ENCODE data around the gene TGFBR2. TPM values are rescaled to one million over a fixed set of nuclear protein-coding genes. Genes with fewer than 3 reads are reported as not detected.
A peak's percentile ranks its signal among the peaks of the same experiment; 100 is the strongest.

TGFBR2 gene
- total RNA-seq, 4 donors from 2014 or later, result 10.1 to 114 (median 48.7) TPM

DNA sequence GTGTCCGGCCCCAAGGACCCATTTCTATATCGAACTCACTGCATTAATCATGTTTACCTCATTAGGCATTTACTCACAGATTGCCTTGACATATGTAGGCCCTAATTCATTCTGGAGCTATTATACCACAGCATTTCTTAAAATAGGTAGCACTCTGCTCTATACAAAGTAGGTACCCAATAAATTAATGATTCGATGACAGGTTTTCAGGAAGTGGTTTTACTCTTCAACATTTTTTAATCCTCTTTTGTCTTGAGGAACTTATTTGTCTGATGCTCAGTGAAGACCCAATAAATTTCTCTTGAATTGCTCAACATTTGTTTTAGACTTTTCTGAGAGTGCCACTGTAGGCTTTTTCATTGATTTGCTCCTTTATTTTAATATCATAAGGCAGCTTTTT is 12.1 kb downstream of the TGFBR2 start:
- 59 to 65% methylated on average over 3 of the region's 3 CpGs for WGBS, 2 donors
- H3K9me3 ChIP-seq, result no peaks in the 10 kb centered on the region
- TF ChIP-seq, protein P1, sequence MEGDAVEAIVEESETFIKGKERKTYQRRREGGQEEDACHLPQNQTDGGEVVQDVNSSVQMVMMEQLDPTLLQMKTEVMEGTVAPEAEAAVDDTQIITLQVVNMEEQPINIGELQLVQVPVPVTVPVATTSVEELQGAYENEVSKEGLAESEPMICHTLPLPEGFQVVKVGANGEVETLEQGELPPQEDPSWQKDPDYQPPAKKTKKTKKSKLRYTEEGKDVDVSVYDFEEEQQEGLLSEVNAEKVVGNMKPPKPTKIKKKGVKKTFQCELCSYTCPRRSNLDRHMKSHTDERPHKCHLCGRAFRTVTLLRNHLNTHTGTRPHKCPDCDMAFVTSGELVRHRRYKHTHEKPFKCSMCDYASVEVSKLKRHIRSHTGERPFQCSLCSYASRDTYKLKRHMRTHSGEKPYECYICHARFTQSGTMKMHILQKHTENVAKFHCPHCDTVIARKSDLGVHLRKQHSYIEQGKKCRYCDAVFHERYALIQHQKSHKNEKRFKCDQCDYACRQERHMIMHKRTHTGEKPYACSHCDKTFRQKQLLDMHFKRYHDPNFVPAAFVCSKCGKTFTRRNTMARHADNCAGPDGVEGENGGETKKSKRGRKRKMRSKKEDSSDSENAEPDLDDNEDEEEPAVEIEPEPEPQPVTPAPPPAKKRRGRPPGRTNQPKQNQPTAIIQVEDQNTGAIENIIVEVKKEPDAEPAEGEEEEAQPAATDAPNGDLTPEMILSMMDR (IDR thresholded peaks at IDR 0.05), result no peak
- TF ChIP-seq POLR2A (IDR thresholded peaks at IDR 0.05), result no peak
- intact Hi-C loops (cut with DNase I), result no loop called here
- H3K27ac ChIP-seq, result peak overlapping the region in 1 of 4 donors; percentile 2
- no peak for DNase-seq
- H3K4me1 ChIP-seq, result peaks cover 10 to 98% (median 50%) of the 10 kb centered on the region in 3 donors
- no peak overlapping the region for H3K4me3 ChIP-seq
- peaks cover 0 to 4% (median 0%) of the 10 kb centered on the region in 3 donors for H3K36me3 ChIP-seq
- no peaks in the 10 kb centered on the region for H3K27me3 ChIP-seq

- no peak for TF ChIP-seq POLR2A (IDR thresholded peaks at IDR 0.05)
- TF ChIP-seq, protein P1 (IDR thresholded peaks at IDR 0.05), result no peak
- intact Hi-C loops (cut with DNase I), result no loop called here
- H3K27me3 ChIP-seq, result no peaks in the 10 kb centered on the region
- WGBS, 2 donors, result 82 to 83% methylated on average over 1 of the region's 1 CpG
- no peak for DNase-seq
- H3K4me3 ChIP-seq, result no peak overlapping the region
- H3K27ac ChIP-seq, result peak overlapping the region in 1 of 4 donors; percentile 8
- peaks cover 8 to 98% (median 51%) of the 10 kb centered on the region in 3 donors for H3K4me1 ChIP-seq
- H3K9me3 ChIP-seq, result no peaks in the 10 kb centered on the region
- peaks cover 0 to 8% (median 0%) of the 10 kb centered on the region in 3 donors for H3K36me3 ChIP-seq
These were observed 12.9 kb downstream of the TGFBR2 start for GRCh38 chr3:30619318-30619717.

- intact Hi-C loops (cut with DNase I), result no loop called here
- TF ChIP-seq, protein P1 (IDR thresholded peaks at IDR 0.05), result no peak
- no peak for TF ChIP-seq POLR2A (IDR thresholded peaks at IDR 0.05)
- no peaks in the 10 kb centered on the region for H3K9me3 ChIP-seq
- DNase-seq, result no peak
- H3K4me3 ChIP-seq, result no peak overlapping the region
- H3K27ac ChIP-seq, result no peak overlapping the region
- peaks cover 5 to 98% (median 53%) of the 10 kb centered on the region in 3 donors for H3K4me1 ChIP-seq
- H3K36me3 ChIP-seq, result peaks cover 0 to 8% (median 0%) of the 10 kb centered on the region in 3 donors
- WGBS, 2 donors, result 75% methylated on average over 4 of the region's 4 CpGs
- H3K27me3 ChIP-seq, result no peaks in the 10 kb centered on the region
These were observed 14.3 kb downstream of the TGFBR2 start for GRCh38 chr3:30620402-30621360.

DNA sequence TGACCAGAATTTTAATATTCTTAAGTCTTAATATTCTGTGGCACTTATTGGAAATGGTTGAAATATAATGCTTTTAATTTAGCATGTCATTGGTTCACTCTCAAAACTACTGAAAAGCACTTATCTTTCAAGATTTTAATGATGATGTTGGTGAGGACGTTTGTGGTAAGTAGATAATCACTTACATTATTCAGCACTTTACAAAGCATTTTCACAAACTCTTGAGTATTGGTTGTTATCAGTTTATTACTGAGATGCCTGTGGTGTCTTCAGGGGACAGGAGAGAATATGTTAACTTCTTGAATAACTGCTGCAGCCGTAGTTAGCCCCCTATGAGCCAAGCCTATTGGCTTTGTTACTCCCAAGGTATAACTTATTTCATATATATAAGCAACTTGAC is 15.2 kb downstream of the TGFBR2 start:
- TF ChIP-seq POLR2A (IDR thresholded peaks at IDR 0.05), result no peak
- TF ChIP-seq, protein P1 (IDR thresholded peaks at IDR 0.05), result no peak

DNA sequence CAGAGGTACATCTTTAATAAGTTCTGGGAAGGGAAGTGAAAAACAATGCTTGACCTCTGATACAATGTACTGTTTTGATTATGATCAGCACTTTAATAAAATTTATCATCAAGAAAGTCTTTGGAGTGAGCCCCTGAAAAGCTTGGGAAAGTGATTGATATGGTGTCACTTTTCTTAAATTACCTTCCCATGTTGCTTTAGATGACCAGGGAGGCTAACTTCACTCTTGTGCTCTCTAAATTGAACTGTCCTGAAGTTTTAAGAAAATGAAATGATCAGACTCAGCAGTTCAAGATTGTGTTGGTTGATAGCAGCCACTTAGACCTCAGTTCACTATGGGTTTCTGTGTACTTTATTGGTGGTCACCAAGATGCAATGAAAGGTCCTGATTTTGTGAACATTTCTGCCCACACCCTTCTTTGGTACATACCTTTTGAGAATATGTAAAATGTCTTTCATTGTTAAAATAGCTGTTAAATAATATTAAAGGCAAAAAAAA is 15.7 kb downstream of the TGFBR2 start:
- H3K36me3 ChIP-seq, result peaks cover 0 to 8% (median 0%) of the 10 kb centered on the region in 3 donors
- H3K4me3 ChIP-seq, result no peak overlapping the region
- intact Hi-C loops (cut with DNase I), result no loop called here
- H3K27me3 ChIP-seq, result no peaks in the 10 kb centered on the region
- H3K9me3 ChIP-seq, result no peaks in the 10 kb centered on the region
- DNase-seq, result no peak
- TF ChIP-seq, protein P1 (IDR thresholded peaks at IDR 0.05), result no peak
- no peak for TF ChIP-seq POLR2A (IDR thresholded peaks at IDR 0.05)
- peaks cover 16 to 98% (median 58%) of the 10 kb centered on the region in 3 donors for H3K4me1 ChIP-seq
- H3K27ac ChIP-seq, result peak overlapping the region in 3 of 4 donors; percentile 25 to 33 (median 28)

More for the DNA sequence above, 15.2 kb downstream of the TGFBR2 start:
- Histone ChIP-seq H3K9me3 (no peaks in the 10 kb centered on the region), H3K4me3 (no peak overlapping the region), H3K36me3 (peaks cover 0 to 8% (median 0%) of the 10 kb centered on the region in 3 donors), H3K27ac (peak overlapping the region in 1 of 4 donors; percentile 28), H3K4me1 (peaks cover 11 to 98% (median 53%) of the 10 kb centered on the region in 3 donors), H3K27me3 (no peaks in the 10 kb centered on the region)
- DNase-seq, result no peak
- 65 to 69% methylated on average over 2 of the region's 2 CpGs for WGBS, 2 donors
- intact Hi-C loops (cut with DNase I), result no loop called here

Measured in esophagus squamous epithelium (tissue), 5 donors.